IMR-90 (cell line): Measurements from ENCODE around the gene TAF4B. TPM values are rescaled to one million over a fixed set of nuclear protein-coding genes. Genes with fewer than 3 reads are reported as not detected.

ENCODE experiments used
- ATAC-seq: fragments of 200-7000 bp; cut with Tn5 transposase; 2 replicates; pipeline ENCODE4 v1.9.1; 2020; ENCODE audit warnings: low read depth, mild to moderate bottlenecking, moderate library complexity
- BruUV-seq: library from RNA; stranded (reverse); fragments of 400-500 nt; replicated peaks from 2 replicates; lab custom pipeline; 2021; lab: Mats Ljungman, UMichigan
- CTCF ChIA-PET: fragments of 300-600 bp; formaldehyde crosslinking; extraction: SDS; loops from one replicate; lab custom pipeline; 2021; ENCODE audit warnings: antibody characterized with exemption; lab: Yijun Ruan, JAX
- POLR2A ChIA-PET: fragments of 300-600 bp; sonication (Branson Sonifier 250); formaldehyde crosslinking; loops from one replicate; lab custom pipeline; 2022; ENCODE audit warnings: antibody characterized with exemption; ENCODE audit not compliant: unreplicated experiment; lab: Charles Lee
- DNase-seq: peaks from one replicate; pipeline ENCODE4 v3.0.0; 2013
- H2AFZ ChIP-seq: replicated peaks from 2 replicates; pipeline ENCODE3; 2013; ENCODE audit warnings: low read length, mild to moderate bottlenecking; ENCODE audit not compliant: poor library complexity
- H2AK5ac ChIP-seq: 2 replicates; pipeline ENCODE4 v1.6.1; 2013; ENCODE audit warnings: low read depth, low read length, inconsistent platforms
- H2AK9ac ChIP-seq: replicated peaks from 2 replicates; pipeline ENCODE3; 2013; ENCODE audit warnings: mild to moderate bottlenecking, low read depth, low read length, moderate library complexity; ENCODE audit not compliant: poor library complexity
- H2BK120ac ChIP-seq: 2 replicates; pipeline ENCODE4 v1.6.1; 2013; ENCODE audit warnings: low read depth, low read length, inconsistent platforms
- H2BK15ac ChIP-seq: 3 replicates; pipeline ENCODE4 v1.6.1; 2013; ENCODE audit warnings: low read depth, low read length, inconsistent platforms
- H2BK20ac ChIP-seq: 2 replicates; pipeline ENCODE4 v1.6.1; 2013; ENCODE audit warnings: low read depth, mild to moderate bottlenecking, inconsistent platforms, low read length, moderate library complexity
- H2BK5ac ChIP-seq: 2 replicates; pipeline ENCODE4 v1.6.1; 2013; ENCODE audit warnings: mild to moderate bottlenecking, low read depth, low read length, inconsistent platforms; ENCODE audit not compliant: poor library complexity, severe bottlenecking
- H3K14ac ChIP-seq: replicated peaks from 2 replicates; pipeline ENCODE4 v1.6.1; 2013; ENCODE audit warnings: low read depth, low read length, inconsistent platforms
- H3K18ac ChIP-seq: 2 replicates; pipeline ENCODE4 v1.6.1; 2013; ENCODE audit warnings: low read depth, low read length, control low read depth
- H3K23ac ChIP-seq: 2 replicates; pipeline ENCODE4 v1.6.1; 2013; ENCODE audit warnings: low read depth, low read length, inconsistent platforms
- H3K27ac ChIP-seq: 2 replicates; pipeline ENCODE4 v1.5.1; 2013; ENCODE audit warnings: mild to moderate bottlenecking, control low read depth, low read length; ENCODE audit not compliant: insufficient read depth
- H3K27me3 ChIP-seq: 2 replicates; pipeline ENCODE4 v1.6.1; 2013; ENCODE audit warnings: low read length; ENCODE audit not compliant: control insufficient read depth, insufficient read depth
- H3K36me3 ChIP-seq: 2 replicates; pipeline ENCODE4 v1.6.1; 2013; ENCODE audit warnings: low read length, mixed read lengths; ENCODE audit not compliant: control insufficient read depth, insufficient read depth
- H3K4ac ChIP-seq: 2 replicates; pipeline ENCODE4 v1.6.1; 2013; ENCODE audit warnings: low read depth, low read length, inconsistent platforms
- H3K4me1 ChIP-seq: 2 replicates; pipeline ENCODE4 v1.6.1; 2013; ENCODE audit warnings: low read length, mixed read lengths; ENCODE audit not compliant: control insufficient read depth, insufficient read depth
- H3K4me2 ChIP-seq: 2 replicates; pipeline ENCODE4 v1.6.1; 2013; ENCODE audit warnings: low read depth, mild to moderate bottlenecking, control low read depth, low read length, moderate library complexity
- H3K4me3 ChIP-seq: 2 replicates; pipeline ENCODE4 v1.5.1; 2013; ENCODE audit warnings: low read depth, mild to moderate bottlenecking, control low read depth, low read length, moderate library complexity; ENCODE audit not compliant: insufficient read depth
- H3K56ac ChIP-seq: 2 replicates; pipeline ENCODE4 v1.6.1; 2013; ENCODE audit warnings: low read length, inconsistent platforms; ENCODE audit not compliant: insufficient read depth; ENCODE audit errors: extremely low read depth
- H3K79me1 ChIP-seq, 2 experiments: 2 replicates each; pipeline ENCODE4 v1.6.1; 2013; ENCODE audit warnings: low read length in 2 of 2, inconsistent platforms in 1 of 2, low read depth in 1 of 2
- H3K9ac ChIP-seq: 2 replicates; pipeline ENCODE4 v1.6.1; 2013; ENCODE audit warnings: low read depth, low read length, control low read depth
- H3K9me1 ChIP-seq: 2 replicates; pipeline ENCODE4 v1.6.1; 2013; ENCODE audit warnings: low read length, inconsistent platforms; ENCODE audit not compliant: insufficient read depth
- H3K9me3 ChIP-seq: 2 replicates; pipeline ENCODE4 v1.6.1; 2013; ENCODE audit warnings: low read length; ENCODE audit not compliant: control insufficient read depth, insufficient read depth
- H4K20me1 ChIP-seq: 2 replicates; pipeline ENCODE4 v1.6.1; 2013; ENCODE audit warnings: low read length, inconsistent platforms; ENCODE audit not compliant: insufficient read depth
- H4K5ac ChIP-seq: 2 replicates; pipeline ENCODE4 v1.6.1; 2013; ENCODE audit warnings: mild to moderate bottlenecking, low read depth, low read length, control low read depth
- H4K8ac ChIP-seq, 2 experiments: 2 replicates each; pipeline ENCODE4 v1.6.1; 2013; ENCODE audit warnings: low read depth in 2 of 2, low read length in 2 of 2, control low read depth in 1 of 2, inconsistent platforms in 1 of 2
- H4K91ac ChIP-seq: 2 replicates; pipeline ENCODE4 v1.6.1; 2013; ENCODE audit warnings: low read depth, low read length, inconsistent platforms; ENCODE audit not compliant: insufficient read depth
- BHLHE40 ChIP-seq: fragments of 150-350 bp; IDR thresholded peaks from 2 replicates; pipeline ENCODE4 v1.6.1; 2016; ENCODE audit warnings: mild to moderate bottlenecking, low read depth, low read length
- CEBPB ChIP-seq: IDR thresholded peaks from 2 replicates; pipeline ENCODE4 v1.6.1; 2012; ENCODE audit warnings: low read depth, low read length, improper control_type of control experiment
- CHD1 ChIP-seq: IDR thresholded peaks from 2 replicates; pipeline ENCODE4 v1.6.1; 2012; ENCODE audit warnings: low read depth, low read length, improper control_type of control experiment
- CTCF ChIP-seq: conservative IDR thresholded peaks from 2 replicates; pipeline ENCODE4 v1.5.1; 2012; ENCODE audit warnings: mild to moderate bottlenecking, low read depth, low read length, improper control_type of control experiment
- ELK1 ChIP-seq: fragments of 150-350 bp; IDR thresholded peaks from 2 replicates; pipeline ENCODE4 v1.6.1; 2016; ENCODE audit warnings: low read depth, mild to moderate bottlenecking, low read length, moderate library complexity, borderline replicate concordance
- FOS ChIP-seq: fragments of 150-350 bp; IDR thresholded peaks from 2 replicates; pipeline ENCODE4 v1.6.1; 2016; ENCODE audit warnings: low read depth, low read length
- MAFK ChIP-seq: IDR thresholded peaks from 2 replicates; pipeline ENCODE4 v1.6.1; 2012; ENCODE audit warnings: low read depth, low read length, improper control_type of control experiment
- MAZ ChIP-seq: IDR thresholded peaks from 2 replicates; pipeline ENCODE4 v1.6.1; 2012; ENCODE audit warnings: low read depth, mild to moderate bottlenecking, low read length, improper control_type of control experiment, moderate library complexity, borderline replicate concordance
- MXI1 ChIP-seq: IDR thresholded peaks from 2 replicates; pipeline ENCODE4 v1.6.1; 2012; ENCODE audit warnings: low read depth, mild to moderate bottlenecking, low read length, moderate library complexity, borderline replicate concordance
- NFE2L2 ChIP-seq: fragments of 150-350 bp; IDR thresholded peaks from 2 replicates; pipeline ENCODE4 v1.6.1; 2016; ENCODE audit warnings: low read depth, mild to moderate bottlenecking, low read length
- POLR2A ChIP-seq: IDR thresholded peaks from 2 replicates; pipeline ENCODE4 v1.6.1; 2012; ENCODE audit warnings: mild to moderate bottlenecking, low read depth, low read length
- RAD21 ChIP-seq: IDR thresholded peaks from 2 replicates; pipeline ENCODE4 v1.6.1; 2012; ENCODE audit warnings: low read length, improper control_type of control experiment
- RCOR1 ChIP-seq: IDR thresholded peaks from 2 replicates; pipeline ENCODE4 v1.6.1; 2012; ENCODE audit warnings: mild to moderate bottlenecking, low read length, improper control_type of control experiment; ENCODE audit not compliant: insufficient replicate concordance
- RFX5 ChIP-seq: IDR thresholded peaks from 2 replicates; pipeline ENCODE4 v1.8.0; 2012; ENCODE audit warnings: low read depth, mild to moderate bottlenecking, low read length, moderate library complexity
- SMC3 ChIP-seq: fragments of 150-350 bp; IDR thresholded peaks from 2 replicates; pipeline ENCODE4 v1.6.1; 2016; ENCODE audit warnings: low read depth, mild to moderate bottlenecking, antibody characterized with exemption, low read length, moderate library complexity
- USF2 ChIP-seq: fragments of 150-350 bp; IDR thresholded peaks from 2 replicates; pipeline ENCODE4 v1.6.1; 2017; ENCODE audit warnings: mild to moderate bottlenecking, antibody characterized with exemption, low read length, low read depth
- WGBS, 2 experiments: methylation state at CpG; one replicate each; pipeline versions ENCODE4 v1.1.5 to v1.1.7; 2013; ENCODE audit warnings: missing lambda C conversion rate in 2 of 2; ENCODE audit not compliant: insufficient read length in 1 of 2; ENCODE audit errors: extremely low coverage in 2 of 2; 5-methylcytosine and 5-hydroxymethylcytosine counted together
- dilution Hi-C: fragments of 300-500 bp; cut with HindIII; formaldehyde crosslinking; loops from one replicate; pipeline ENCODE4 v1.14.3; 2018; ENCODE audit warnings: low sequenced_read_pairs; ENCODE audit not compliant: unreplicated experiment
- in situ Hi-C: fragments of 300-500 bp; cut with MboI; formaldehyde crosslinking; loops from 3 replicates; pipeline ENCODE4 v1.14.3; 2019; ENCODE audit warnings: low sequenced_read_pairs, inconsistent platforms, mixed read lengths
- intact Hi-C: fragments of 100-400 bp; cut with micrococcal nuclease; formaldehyde crosslinking; loops from 2 replicates; pipeline ENCODE4 v1.10.0; 2022
- polyA plus RNA-seq, 3 experiments: library from polyadenylated mRNA; depleted of rRNA; stranded (reverse); fragments of >200 nt; gene quantifications; 2 replicates each; pipeline ENCODE4 v1.2.3, GENCODE V29; 2012; ENCODE audit warnings: low replicate concordance in 1 of 3
- total RNA-seq: library from RNA; depleted of rRNA; stranded (reverse); fragments of >200 nt; gene quantifications from 2 replicates; pipeline ENCODE4 v1.2.3, GENCODE V29; 2012

The TAF4B gene
- total and polyA plus RNA-seq, 2 of the 4 experiments (the other 2 are of a cell fraction), result 0.38 to 1.1 TPM

- Histone ChIP-seq H2BK120ac (no peak overlapping the region), H2BK15ac (no peak overlapping the region), H2BK20ac (no peak overlapping the region), H3K79me1 (no peaks in the 10 kb centered on the region), H3K9ac (no peak overlapping the region), H3K14ac (no peak overlapping the region), H3K4me2 (no peak overlapping the region), H3K9me1 (no peaks in the 10 kb centered on the region), H3K4ac (no peak overlapping the region), H2BK5ac (no peak overlapping the region), H3K23ac (no peak overlapping the region), H3K18ac (no peak overlapping the region), H3K27ac (no peak overlapping the region), H3K4me3 (no peak overlapping the region), H2AK9ac (no peak overlapping the region), H3K36me3 (no peaks in the 10 kb centered on the region), H3K56ac (no peak overlapping the region), H4K5ac (no peak overlapping the region), H4K91ac (no peak overlapping the region), H2AK5ac (no peak overlapping the region), H3K9me3 (no peaks in the 10 kb centered on the region), H4K8ac (no peak overlapping the region), H4K20me1 (no peaks in the 10 kb centered on the region), H2AFZ (no peak overlapping the region), H3K4me1 (no peaks in the 10 kb centered on the region), H3K27me3 (peaks cover 15% of the 10 kb centered on the region)
- peak; percentile 66 for TF ChIP-seq CTCF
- TF ChIP-seq MXI1, result no peak
- TF ChIP-seq CEBPB, result no peak
- no peak for TF ChIP-seq USF2
- no peak for TF ChIP-seq MAFK
- peak; percentile 78 for TF ChIP-seq SMC3
- TF ChIP-seq ELK1, result no peak
- no peak for TF ChIP-seq RFX5
- TF ChIP-seq FOS, result no peak
- no peak for TF ChIP-seq MAZ
- TF ChIP-seq RCOR1, result no peak
- no peak for TF ChIP-seq NFE2L2
- no peak for TF ChIP-seq POLR2A
- TF ChIP-seq RAD21, result peak; percentile 82
- no peak for TF ChIP-seq CHD1
- no peak for TF ChIP-seq BHLHE40
- ChIA-PET CTCF (interaction anchor here (0.6 to 1.5 kb wide), 10 partner anchors 14 to 251 kb away, joined by 3 to 8 read pairs (median 3); partner anchors contain the start of gene KCTD1), POLR2A (no interaction called here)
- 41% methylated on average over 3 of the region's 5 CpGs; no CpG with 5 or more reads in 1 of the 2 experiments for WGBS, 2 experiments
- ATAC-seq (peak; percentile 87), DNase-seq (peak; percentile 53)
- dilution Hi-C loops (no loop called here), in situ Hi-C loops (loop anchor here (5.0 kb wide), 1 partner anchor 242 kb away; no protein-coding TSS in a partner anchor), intact Hi-C loops (loop anchor here (1.0 to 10.0 kb wide), 3 partner anchors 142 to 1190 kb away; partner anchors contain the start of gene KCTD1)
- no TSS peak for BruUV-seq
Measured at GRCh38 chr18:26405190-26405801, 179.1 kb downstream of the TAF4B start.
